ENCODE results near the gene LRRC32. TPM values are rescaled to one million over a fixed set of nuclear protein-coding genes. Genes with fewer than 3 reads are reported as not detected.

Gene LRRC32
- total and polyA plus RNA-seq, 8 donors = 14.0 to 270 (median 23.9) TPM

GRCh38 chr11:76678321-76678720 is 7.8 kb upstream of the LRRC32 start:
- intact Hi-C loops (cut with DNase I; ENCODE audit: low total_unique reads) = no loop called here
- Histone ChIP-seq H3K27ac (no peak overlapping the region), H3K4me1 (peaks cover 3 to 13% (median 6%) of the 10 kb centered on the region in 4 donors), H3K36me3 (no peaks in the 10 kb centered on the region), H3K4me3 (no peak overlapping the region), H3K27me3 (peaks cover 0 to 19% (median 0%) of the 10 kb centered on the region in 3 donors), H3K9me3 (no peaks in the 10 kb centered on the region)
- TF ChIP-seq EP300 (IDR thresholded peaks at IDR 0.05) (no peak), CTCF (IDR thresholded peaks at IDR 0.05) (no peak), POLR2A (IDR thresholded peaks at IDR 0.05) (no peak), POLR2AphosphoS5 (IDR thresholded peaks at IDR 0.05) (no peak)
- 81 to 90% (median 83%) methylated on average over 8 of the region's 8 CpGs for WGBS, 5 donors
- DNase-seq = no peak

- H3K4me3 ChIP-seq = no peak overlapping the region
- H3K27me3 ChIP-seq = peaks cover 0 to 15% (median 0%) of the 10 kb centered on the region in 3 donors
- no peaks in the 10 kb centered on the region for H3K9me3 ChIP-seq
- no peak for DNase-seq
- peak overlapping the region in 1 of 5 donors; percentile 14 for H3K27ac ChIP-seq
- intact Hi-C loops (cut with DNase I; ENCODE audit: low total_unique reads) = no loop called here
- H3K4me1 ChIP-seq = peaks cover 9 to 20% (median 13%) of the 10 kb centered on the region in 4 donors
- H3K36me3 ChIP-seq = no peaks in the 10 kb centered on the region
- TF ChIP-seq POLR2A (IDR thresholded peaks at IDR 0.05) (no peak), EP300 (IDR thresholded peaks at IDR 0.05) (no peak), CTCF (IDR thresholded peaks at IDR 0.05) (no peak), POLR2AphosphoS5 (IDR thresholded peaks at IDR 0.05) (no peak)
Observed at GRCh38 chr11:76677458-76677765, 6.9 kb upstream of the LRRC32 start.

GRCh38 chr11:76676636-76677457 is 6.3 kb upstream of the LRRC32 start:
- intact Hi-C loops (cut with DNase I; ENCODE audit: low total_unique reads) = no loop called here
- DNase-seq = no peak

More at GRCh38 chr11:76676636-76677457, 6.3 kb upstream of the LRRC32 start:
- TF ChIP-seq CTCF (IDR thresholded peaks at IDR 0.05) = no peak
- no peak for TF ChIP-seq POLR2AphosphoS5 (IDR thresholded peaks at IDR 0.05)
- no peak for TF ChIP-seq EP300 (IDR thresholded peaks at IDR 0.05)
- no peak for TF ChIP-seq POLR2A (IDR thresholded peaks at IDR 0.05)
- H3K27ac ChIP-seq = peak overlapping the region in 1 of 5 donors; percentile 14
- peaks cover 9 to 21% (median 17%) of the 10 kb centered on the region in 4 donors for H3K4me1 ChIP-seq
- WGBS, 5 donors = 68 to 83% (median 81%) methylated on average over 14 to 16 of the region's 16 CpGs
- H3K36me3 ChIP-seq = no peaks in the 10 kb centered on the region
- H3K27me3 ChIP-seq = peaks cover 0 to 14% (median 0%) of the 10 kb centered on the region in 3 donors
- H3K9me3 ChIP-seq = no peaks in the 10 kb centered on the region
- H3K4me3 ChIP-seq = no peak overlapping the region

Measured in stomach (tissue), 9 donors.